PFSK-1 (cell line): ENCODE data around the gene MAP6.

Source experiments
- FOXP2 ChIP-seq: optimal IDR thresholded peaks from 2 replicates; pipeline ENCODE3; 2011; ENCODE audit warnings: borderline replicate concordance, control low read depth, inconsistent platforms; ENCODE audit not compliant: insufficient read depth; ENCODE audit errors: extremely low read length, extremely low read depth
- POLR2AphosphoS5 ChIP-seq: IDR thresholded peaks from 2 replicates; pipeline ENCODE4 v1.6.1; 2012; ENCODE audit warnings: low read depth, mild to moderate bottlenecking, control low read depth, low read length, moderate library complexity
- SIN3A ChIP-seq: IDR thresholded peaks from 2 replicates; pipeline ENCODE4 v1.6.1; 2012; ENCODE audit warnings: mild to moderate bottlenecking, low read length, moderate library complexity, borderline replicate concordance; ENCODE audit not compliant: insufficient read depth
- TAF1 ChIP-seq: IDR thresholded peaks from 2 replicates; pipeline ENCODE4 v1.6.1; 2012; ENCODE audit warnings: low read length, control low read depth, borderline replicate concordance; ENCODE audit not compliant: insufficient read depth
- TF ChIP-seq, protein P1 (sequence below), 2 experiments: IDR thresholded peaks; 2 replicates each; pipeline versions ENCODE4 v1.6.1 to v1.8.0; 2011 to 2012; ENCODE audit warnings: low read depth in 2 of 2, low read length in 2 of 2, control low read depth in 1 of 2, inconsistent platforms in 1 of 2, mild to moderate bottlenecking in 1 of 2, moderate library complexity in 1 of 2; ENCODE audit not compliant: insufficient read depth in 1 of 2

DNA sequence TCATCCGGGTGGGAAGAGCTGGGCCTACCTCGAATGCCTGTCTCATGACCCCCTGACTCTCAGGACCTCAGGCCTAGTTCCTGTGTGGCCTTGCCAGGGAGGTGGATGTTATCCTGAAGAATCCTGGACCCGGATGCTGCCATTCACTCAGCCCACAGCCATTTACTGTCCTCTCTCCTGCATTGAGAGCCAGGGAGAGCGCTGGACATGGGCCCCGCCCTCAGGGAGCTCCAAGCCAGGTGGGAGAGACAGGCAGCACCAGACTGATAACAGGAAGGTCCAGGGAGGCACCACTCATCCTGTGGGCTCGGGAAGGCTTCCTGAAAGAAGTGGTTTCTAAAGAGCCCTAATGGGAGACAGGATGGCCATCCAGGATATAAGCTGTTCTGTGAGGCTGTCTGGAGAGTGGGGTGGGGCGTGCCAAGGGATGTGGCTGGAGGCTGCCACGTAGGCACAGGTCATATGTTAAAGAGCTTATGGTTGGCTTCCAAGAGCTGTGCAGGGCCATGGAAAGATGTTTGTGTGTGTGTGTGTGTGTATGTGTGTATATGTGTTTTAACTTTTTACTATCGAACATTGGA, 98.2 kb downstream of the MAP6 start:
- TF ChIP-seq, protein P1, sequence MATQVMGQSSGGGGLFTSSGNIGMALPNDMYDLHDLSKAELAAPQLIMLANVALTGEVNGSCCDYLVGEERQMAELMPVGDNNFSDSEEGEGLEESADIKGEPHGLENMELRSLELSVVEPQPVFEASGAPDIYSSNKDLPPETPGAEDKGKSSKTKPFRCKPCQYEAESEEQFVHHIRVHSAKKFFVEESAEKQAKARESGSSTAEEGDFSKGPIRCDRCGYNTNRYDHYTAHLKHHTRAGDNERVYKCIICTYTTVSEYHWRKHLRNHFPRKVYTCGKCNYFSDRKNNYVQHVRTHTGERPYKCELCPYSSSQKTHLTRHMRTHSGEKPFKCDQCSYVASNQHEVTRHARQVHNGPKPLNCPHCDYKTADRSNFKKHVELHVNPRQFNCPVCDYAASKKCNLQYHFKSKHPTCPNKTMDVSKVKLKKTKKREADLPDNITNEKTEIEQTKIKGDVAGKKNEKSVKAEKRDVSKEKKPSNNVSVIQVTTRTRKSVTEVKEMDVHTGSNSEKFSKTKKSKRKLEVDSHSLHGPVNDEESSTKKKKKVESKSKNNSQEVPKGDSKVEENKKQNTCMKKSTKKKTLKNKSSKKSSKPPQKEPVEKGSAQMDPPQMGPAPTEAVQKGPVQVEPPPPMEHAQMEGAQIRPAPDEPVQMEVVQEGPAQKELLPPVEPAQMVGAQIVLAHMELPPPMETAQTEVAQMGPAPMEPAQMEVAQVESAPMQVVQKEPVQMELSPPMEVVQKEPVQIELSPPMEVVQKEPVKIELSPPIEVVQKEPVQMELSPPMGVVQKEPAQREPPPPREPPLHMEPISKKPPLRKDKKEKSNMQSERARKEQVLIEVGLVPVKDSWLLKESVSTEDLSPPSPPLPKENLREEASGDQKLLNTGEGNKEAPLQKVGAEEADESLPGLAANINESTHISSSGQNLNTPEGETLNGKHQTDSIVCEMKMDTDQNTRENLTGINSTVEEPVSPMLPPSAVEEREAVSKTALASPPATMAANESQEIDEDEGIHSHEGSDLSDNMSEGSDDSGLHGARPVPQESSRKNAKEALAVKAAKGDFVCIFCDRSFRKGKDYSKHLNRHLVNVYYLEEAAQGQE (IDR thresholded peaks at IDR 0.05; ENCODE audit: insufficient read depth in 1 of 2, low read depth in 2 of 2, low read length in 2 of 2): no peak
- no peak for TF ChIP-seq POLR2AphosphoS5
- TF ChIP-seq TAF1: no peak
- TF ChIP-seq SIN3A: no peak
- TF ChIP-seq FOXP2: no peak
